HG03175 (cell line): ENCODE results near the gene LEMD2.

Experiments
- ATAC-seq: cut with Tn5 transposase; IDR thresholded peaks from one replicate; pipeline ENCODE4 v1.9.1; 2021; ENCODE audit warnings: mild to moderate bottlenecking, moderate library complexity; ENCODE audit not compliant: unreplicated experiment

The LEMD2 gene

DNA sequence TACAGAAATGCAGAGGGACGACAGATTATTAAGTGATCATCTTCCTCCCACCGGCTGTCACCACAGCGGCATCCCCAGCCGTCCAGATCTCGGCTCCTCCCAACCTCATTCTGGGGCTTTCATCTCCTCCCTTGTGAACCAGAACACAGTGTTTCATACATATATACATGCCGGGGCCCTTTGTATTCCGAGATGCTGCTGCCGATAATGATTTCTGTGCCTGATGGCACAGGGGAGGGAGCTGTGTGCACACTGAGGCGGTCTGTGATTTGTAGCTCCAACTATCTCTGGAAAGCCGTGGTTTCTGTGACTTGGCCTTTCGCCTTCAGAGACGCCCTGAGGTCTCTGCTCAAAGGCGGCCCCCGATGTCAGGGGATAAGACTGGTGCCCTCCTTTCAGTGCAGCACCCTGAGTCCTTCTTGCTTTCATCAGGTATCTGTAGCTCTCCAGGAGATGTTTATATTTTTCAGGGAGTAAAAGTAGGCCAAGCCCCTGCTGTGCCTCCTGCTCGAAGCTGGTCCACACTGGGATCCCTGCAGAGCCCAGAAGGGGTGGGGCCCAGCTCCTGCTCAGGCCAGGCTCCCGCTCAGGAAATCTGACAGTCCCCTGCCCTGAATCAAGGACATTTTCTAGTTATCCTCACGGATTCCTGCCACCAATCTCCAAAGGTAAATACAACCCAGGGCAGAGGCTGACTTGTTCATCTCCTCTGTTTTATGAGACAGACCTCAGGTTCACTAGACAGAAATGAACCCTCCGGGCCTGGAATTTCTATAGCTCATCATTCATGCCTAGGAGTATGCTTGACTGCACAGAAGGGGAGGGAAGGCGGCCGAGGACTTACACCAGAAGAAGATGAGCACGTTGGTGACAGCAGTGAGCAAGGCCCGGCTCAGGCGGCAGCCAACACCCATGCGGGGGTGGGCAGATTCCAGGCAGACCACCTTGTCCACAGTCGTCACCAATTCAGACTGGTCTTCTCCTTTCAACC, 11.2 kb downstream of the LEMD2 start:
- no peak for ATAC-seq

GRCh38 chr6:33776764-33777163, 12.2 kb downstream of the LEMD2 start:
- no peak for ATAC-seq

DNA sequence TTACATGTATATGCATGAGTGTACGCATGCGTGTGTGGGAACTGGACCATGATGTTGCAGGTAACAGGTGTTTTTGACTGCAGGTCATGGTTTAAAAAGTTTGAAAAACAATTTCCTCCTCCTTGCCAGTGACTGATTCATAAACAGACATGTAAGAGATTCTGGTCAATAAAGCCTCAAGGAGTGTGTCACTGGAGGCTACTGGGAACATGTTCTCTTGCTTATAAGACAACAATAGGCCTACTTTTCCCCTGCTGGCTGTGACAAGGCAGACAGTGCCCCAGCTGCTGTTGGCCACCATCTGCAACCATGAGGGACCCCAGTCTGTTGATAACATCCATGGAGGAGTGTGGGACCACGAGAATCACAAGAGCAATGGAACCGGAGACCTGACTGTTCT, 12.7 kb downstream of the LEMD2 start:
- no peak for ATAC-seq

DNA sequence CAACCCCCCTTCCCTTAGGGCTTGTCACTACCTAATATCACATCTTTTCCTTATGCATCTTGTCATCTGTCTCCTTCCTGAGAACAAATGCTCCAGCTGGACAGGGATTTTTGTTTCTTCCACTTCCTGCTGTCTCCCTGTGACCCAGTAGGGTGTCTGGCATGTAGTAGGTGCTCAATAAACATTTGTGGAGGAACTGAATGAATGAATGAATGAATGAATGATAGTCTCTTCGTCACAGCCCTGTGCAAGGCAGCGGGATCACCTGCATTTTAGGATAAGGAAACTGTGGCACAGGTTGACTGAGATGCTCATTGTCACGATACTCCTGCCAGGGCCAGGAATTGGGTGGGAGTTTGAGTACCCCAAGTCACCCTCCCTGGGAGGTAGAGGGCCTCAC, 14.2 kb downstream of the LEMD2 start:
- no peak for ATAC-seq

DNA sequence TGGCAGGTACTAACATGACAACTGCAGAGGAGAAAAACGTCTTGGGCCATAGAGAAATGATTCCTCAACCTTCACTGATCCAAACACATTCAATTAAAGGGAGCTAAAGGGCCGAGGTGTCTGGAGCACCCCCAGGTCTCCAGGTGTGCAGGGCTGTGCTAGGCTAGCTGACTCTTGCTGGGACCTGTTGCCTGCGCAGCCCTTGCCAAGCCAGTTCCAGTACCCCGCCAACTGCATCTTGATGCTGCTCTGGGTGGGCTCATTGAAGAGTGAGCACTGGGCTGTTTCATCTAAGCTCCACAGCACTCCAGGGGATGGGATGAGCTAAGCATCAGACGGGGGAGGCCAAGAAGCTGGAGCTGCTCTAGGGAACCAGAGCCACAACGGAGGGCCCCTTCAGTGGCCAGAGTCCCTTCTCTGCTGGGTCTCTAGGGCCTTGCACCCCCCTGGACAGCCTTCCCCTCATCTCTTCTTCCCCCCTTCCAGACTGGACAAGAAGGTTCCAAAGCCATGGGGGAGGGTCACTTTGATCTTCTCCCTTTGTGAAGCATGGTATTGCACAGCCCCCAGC, 15.9 kb downstream of the LEMD2 start:
- no peak for ATAC-seq

DNA sequence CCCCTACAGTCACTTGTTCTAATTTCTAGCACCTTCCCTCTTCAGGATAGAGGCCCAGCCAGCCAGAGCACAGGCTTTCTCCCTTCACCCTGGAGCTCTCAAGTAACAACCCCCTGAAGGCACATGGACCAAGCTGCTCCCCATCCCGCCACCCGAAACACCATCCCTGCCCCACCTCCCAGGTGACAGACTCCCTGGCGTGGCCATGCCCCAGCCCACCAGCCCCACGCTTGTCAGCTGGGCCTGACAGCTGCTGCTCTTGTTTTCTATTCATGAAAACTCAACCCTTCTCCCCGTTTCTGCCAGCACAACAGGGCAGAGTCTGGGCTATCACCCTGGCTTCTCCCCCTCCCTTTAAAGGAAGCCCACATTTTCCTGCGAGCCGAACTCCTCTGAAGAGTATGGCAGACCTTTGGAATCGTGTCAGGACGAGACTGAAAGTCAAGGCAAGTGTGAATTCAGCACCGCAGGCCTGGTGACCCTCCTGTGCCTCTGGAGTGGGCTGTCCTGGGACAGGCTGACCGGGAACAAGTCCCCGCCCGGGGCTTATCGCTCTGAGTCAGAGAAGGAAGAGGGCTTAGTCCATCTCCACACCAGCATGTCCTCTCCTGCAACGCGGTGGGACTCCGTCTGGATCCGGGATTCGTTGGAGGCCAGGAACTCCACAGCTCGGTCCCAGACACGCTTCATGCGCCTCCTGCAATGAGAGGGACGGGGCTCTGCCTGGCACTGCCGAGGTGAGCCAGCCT, 16.7 kb downstream of the LEMD2 start:
- ATAC-seq, result no peak

DNA sequence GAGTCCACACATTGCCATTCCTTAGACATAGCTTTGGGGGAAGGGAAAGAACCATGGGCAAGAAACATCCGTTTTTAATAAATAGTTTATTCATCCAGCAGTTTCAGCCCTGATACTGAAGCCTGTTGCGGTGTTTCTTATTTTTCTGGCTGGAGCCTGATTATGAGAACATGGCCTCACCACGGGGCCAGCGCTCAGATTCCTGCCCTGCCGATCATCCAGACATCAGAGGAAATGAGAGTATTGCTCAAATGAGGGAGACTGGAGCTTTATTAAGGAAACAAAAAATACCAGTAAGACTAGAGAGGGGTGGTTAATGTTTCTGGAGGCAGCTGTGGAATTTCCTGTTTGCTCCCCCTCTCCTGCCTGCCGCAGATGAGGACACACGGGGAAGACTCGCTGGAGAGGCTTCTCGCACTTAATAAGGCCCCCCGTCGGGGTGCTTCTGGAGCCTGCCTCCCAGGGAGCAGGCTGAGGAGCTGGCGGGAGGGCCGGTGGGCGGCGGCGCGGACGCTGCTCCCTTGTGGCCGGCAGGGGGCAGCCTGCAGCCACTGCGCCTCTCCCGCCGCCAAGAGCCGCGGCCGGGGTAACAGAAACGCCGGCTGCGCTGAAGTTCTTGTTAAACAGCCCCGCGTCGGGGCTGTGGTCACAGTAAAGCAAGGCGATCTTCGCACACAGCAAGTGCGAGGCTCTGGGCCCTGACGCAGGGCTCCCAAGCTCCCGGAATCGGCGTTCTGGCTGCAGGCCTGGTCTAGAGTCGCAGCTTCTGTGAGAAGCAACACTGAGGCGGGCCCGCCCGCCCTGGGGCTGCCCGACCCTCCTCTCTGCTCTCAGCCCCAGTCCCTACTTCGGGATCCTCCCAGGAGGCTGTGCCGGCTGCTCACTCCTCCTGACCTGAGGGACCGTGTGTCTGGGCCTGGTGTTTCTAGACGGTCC, 17.5 kb downstream of the LEMD2 start:
- no peak for ATAC-seq

DNA sequence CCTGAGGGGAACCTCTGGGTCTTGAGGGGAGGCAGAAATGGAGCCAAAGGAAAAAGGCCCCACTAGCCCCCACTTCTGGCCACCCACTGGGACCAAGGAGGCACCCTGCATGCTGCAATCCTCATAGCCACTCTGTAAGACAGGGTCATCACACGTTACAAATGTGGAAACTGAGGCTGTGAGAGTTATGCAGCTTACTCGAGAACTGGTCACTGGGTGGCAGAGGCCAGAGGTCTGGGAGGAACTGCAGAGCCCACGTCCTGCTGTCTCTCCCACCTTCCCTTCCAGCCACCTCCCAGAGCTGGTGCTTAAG, 18.1 kb downstream of the LEMD2 start:
- ATAC-seq, result no peak

GRCh38 chr6:33770124-33770832, 18.7 kb downstream of the LEMD2 start:
- ATAC-seq, result no peak

DNA sequence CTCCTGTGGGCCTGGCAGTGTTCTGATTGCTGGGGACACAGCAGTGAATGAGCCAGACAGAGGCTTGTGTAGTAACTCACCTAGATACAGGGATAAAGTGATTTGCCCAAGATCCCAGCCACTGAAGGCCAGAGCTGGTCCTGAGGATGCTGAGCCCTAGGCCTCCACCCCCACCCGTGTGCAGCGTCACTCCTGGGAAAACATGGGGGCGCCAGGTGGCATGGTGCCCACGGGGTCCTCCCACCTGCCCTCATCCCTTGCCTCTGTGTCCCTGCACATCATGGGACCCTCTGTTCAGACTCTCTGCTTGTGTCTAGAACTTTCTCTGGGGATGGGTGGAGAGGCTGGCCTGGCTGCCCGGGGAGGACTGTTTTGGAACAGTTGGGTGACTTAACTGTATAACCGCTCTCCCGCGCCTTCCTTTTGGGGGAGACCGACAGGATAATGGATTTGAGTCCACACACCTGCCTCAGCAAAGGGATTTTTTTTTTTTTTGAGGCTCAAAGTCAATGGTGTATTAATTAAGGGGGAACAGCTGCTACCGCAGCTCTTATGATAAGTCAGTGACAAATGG, 19.6 kb downstream of the LEMD2 start:
- ATAC-seq, result no peak

DNA sequence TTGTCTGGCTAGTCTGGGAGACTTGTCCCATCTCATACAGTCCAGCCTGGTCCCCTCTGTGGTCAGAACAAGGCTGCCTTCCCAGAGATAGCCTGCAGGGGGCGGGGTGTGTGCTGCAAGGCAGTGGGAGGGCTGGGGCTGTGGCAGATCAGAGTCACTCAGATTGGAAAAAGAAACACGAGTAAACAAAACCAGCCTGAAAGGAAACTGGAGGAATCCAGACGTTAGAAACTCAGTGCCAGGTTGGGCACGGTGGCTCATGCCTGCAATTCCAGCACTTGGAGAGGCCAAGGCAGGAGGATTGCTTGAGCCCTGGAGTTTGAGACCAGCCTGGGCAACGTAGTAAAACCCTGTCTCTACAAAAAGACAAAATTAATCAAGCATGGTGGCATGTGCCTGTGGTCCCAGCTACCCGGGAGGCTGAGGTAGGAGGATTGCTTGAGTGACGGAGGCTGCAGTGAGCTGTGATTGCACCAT, 20.2 kb downstream of the LEMD2 start:
- ATAC-seq, result peak; percentile 53

- ATAC-seq, result no peak
These were observed 21.7 kb downstream of the LEMD2 start for GRCh38 chr6:33766921-33767907.

DNA sequence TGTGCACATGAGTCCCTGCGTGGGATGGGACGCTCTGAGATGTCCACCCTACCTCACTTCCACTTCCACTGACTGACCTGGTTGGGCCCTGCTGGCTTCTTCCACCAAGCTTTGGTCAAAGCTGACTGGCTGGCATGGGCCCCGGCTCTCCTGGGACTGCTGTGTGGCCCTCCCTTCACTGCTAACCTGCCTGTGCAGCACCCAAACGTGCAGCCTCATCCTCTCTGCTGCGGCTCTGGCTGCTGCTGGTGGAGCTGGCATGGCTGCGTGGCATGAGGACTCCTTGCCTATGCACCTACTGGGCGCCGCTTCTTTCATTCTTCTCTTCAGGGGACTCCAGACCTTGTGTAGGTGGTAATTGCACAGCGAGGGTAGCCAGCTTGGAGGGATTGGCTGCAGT, 23.6 kb downstream of the LEMD2 start:
- ATAC-seq, result no peak

- ATAC-seq, result no peak
These were observed 24.9 kb downstream of the LEMD2 start for GRCh38 chr6:33764036-33764435.

DNA sequence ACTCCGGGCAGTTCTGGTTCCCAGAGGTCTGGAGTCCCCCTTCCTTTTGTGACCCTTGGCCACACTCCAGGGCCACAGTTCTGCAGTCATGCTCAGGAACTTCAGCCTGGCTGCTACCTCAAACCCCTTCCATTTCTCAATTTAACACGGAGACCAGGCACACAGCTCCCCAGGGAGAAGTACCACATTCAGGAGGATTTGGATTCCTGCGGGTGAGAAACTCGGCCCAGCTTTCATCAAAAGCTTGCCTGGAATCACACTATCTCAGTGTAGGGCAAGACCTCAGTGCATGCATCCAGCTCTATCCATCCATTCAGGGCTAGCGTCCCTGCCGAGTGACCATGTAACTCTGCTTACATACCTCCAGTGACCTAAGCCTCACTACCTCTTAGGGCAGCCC, 25.4 kb downstream of the LEMD2 start:
- ATAC-seq, result no peak

GRCh38 chr6:33762713-33763112, 26.2 kb downstream of the LEMD2 start:
- ATAC-seq, result no peak

DNA sequence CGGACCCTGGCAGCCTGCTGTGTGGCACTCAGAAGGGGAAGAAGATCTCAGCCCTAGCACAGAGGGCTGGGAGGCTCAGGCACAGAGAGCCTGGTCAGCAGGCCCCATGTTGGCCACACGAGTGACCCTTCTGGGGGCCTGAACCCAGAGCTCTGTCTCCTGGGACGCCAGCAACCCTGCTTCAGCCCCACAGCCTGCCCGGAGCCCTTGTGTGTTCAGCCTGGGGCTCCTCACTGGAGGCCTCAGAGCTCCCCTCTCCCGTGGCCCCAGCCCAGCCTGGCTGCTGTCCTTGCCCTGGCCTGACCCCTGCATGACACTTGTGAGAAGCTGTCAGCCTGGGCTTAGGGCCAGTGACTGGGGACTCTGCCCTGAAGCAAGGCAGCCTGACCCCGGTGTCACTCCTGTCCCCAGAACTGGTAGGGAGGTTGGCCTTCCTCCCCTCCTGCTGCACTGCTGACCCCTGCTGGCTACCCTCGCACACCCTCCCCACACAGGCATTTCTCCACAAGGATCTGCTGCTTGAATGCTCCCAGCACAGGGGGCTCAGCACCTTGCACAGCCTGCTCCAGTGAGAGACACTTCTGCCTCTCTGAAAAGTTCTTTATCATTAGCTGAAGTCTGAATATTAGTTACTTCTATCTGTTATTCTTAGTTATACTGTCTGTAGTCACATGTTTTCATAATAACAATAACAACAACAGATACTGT, 26.9 kb downstream of the LEMD2 start:
- no peak for ATAC-seq

GRCh38 chr6:33761581-33761921, 27.4 kb downstream of the LEMD2 start:
- no peak for ATAC-seq
